Astrocyte (in vitro differentiated cells and primary cell): ENCODE data around the gene BLOC1S5. TPM values are rescaled to one million over a fixed set of nuclear protein-coding genes. Genes with fewer than 3 reads are reported as not detected.

Source experiments
- DNase-seq: peaks from one replicate; pipeline ENCODE4 v3.0.0-alpha.2; 2010; ENCODE audit warnings: low read depth
- FAIRE-seq: peaks from 2 replicates; lab custom pipeline; 2011; peaks lifted over from hg19 to GRCh38; lab: Jason Lieb, UNC
- H2AFZ ChIP-seq: 2 replicates; pipeline ENCODE4 v1.6.0; 2012; ENCODE audit warnings: low read depth, low read length, inconsistent platforms
- H3K27ac ChIP-seq: 2 replicates; pipeline ENCODE4 v1.5.1; 2011; ENCODE audit warnings: low read depth, low read length, inconsistent platforms
- H3K27me3 ChIP-seq: 2 replicates; pipeline ENCODE4 v1.6.0; 2011; ENCODE audit warnings: low read length, inconsistent platforms; ENCODE audit not compliant: insufficient read depth
- H3K36me3 ChIP-seq: 2 replicates; pipeline ENCODE4 v1.5.1; 2011; ENCODE audit warnings: low read length, inconsistent platforms; ENCODE audit not compliant: insufficient read depth
- H3K4me1 ChIP-seq: 2 replicates; pipeline ENCODE4 v1.5.1; 2011; ENCODE audit warnings: low read length, inconsistent platforms; ENCODE audit not compliant: insufficient read depth
- H3K4me2 ChIP-seq: 2 replicates; pipeline ENCODE4 v1.6.0; 2012; ENCODE audit warnings: low read length, inconsistent platforms
- H3K4me3 ChIP-seq: 2 replicates; pipeline ENCODE4 v1.5.1; 2011; ENCODE audit warnings: low read depth, mild to moderate bottlenecking, low read length, inconsistent platforms; ENCODE audit not compliant: insufficient read depth
- H3K79me2 ChIP-seq: 2 replicates; pipeline ENCODE4 v1.6.0; 2012; ENCODE audit warnings: mild to moderate bottlenecking, low read length, inconsistent platforms; ENCODE audit not compliant: insufficient read depth
- H3K9ac ChIP-seq: 2 replicates; pipeline ENCODE4 v1.6.0; 2012; ENCODE audit warnings: mild to moderate bottlenecking, low read length, inconsistent platforms
- H3K9me3 ChIP-seq: 2 replicates; pipeline ENCODE4 v1.5.1; 2012; ENCODE audit warnings: low read depth, mild to moderate bottlenecking, low read length, inconsistent platforms; ENCODE audit not compliant: insufficient read depth
- H4K20me1 ChIP-seq: 2 replicates; pipeline ENCODE4 v1.6.0; 2012; ENCODE audit warnings: low read length, inconsistent platforms; ENCODE audit not compliant: insufficient read depth
- H3K27ac Mint-ChIP-seq: one replicate; pipeline ENCODE4 v1.8.0; 2021; ENCODE audit warnings: mild to moderate bottlenecking, mixed read lengths; ENCODE audit not compliant: unreplicated experiment
- H3K27me3 Mint-ChIP-seq: one replicate; pipeline ENCODE4 v1.8.0; 2021; ENCODE audit warnings: low read depth, mixed read lengths; ENCODE audit not compliant: unreplicated experiment
- H3K36me3 Mint-ChIP-seq: one replicate; pipeline ENCODE4 v1.8.0; 2021; ENCODE audit warnings: low read depth, mixed read lengths; ENCODE audit not compliant: unreplicated experiment
- H3K4me1 Mint-ChIP-seq: one replicate; pipeline ENCODE4 v1.8.0; 2021; ENCODE audit warnings: low read depth, mixed read lengths; ENCODE audit not compliant: unreplicated experiment
- H3K4me3 Mint-ChIP-seq: one replicate; pipeline ENCODE4 v1.8.0; 2021; ENCODE audit warnings: mild to moderate bottlenecking, moderate library complexity, mixed read lengths; ENCODE audit not compliant: unreplicated experiment
- H3K9me3 Mint-ChIP-seq: one replicate; pipeline ENCODE4 v1.8.0; 2021; ENCODE audit warnings: mild to moderate bottlenecking, mixed read lengths; ENCODE audit not compliant: unreplicated experiment
- EZH2 ChIP-seq: IDR thresholded peaks from 2 replicates; pipeline ENCODE4 v1.6.1; 2012; ENCODE audit warnings: mild to moderate bottlenecking, low read length, inconsistent platforms; ENCODE audit not compliant: insufficient read depth
- total RNA-seq: library from RNA; stranded (reverse); gene quantifications from 2 replicates; pipeline ENCODE4 v1.2.1, GENCODE V29; 2021
- TF ChIP-seq, protein P1 (sequence below): IDR thresholded peaks from 2 replicates; pipeline ENCODE4 v1.5.1; 2011; ENCODE audit warnings: low read depth, mild to moderate bottlenecking, inconsistent platforms, low read length, moderate library complexity; ENCODE audit not compliant: insufficient read depth

BLOC1S5 gene
- total RNA-seq, 1 donor from 2014 or later: 8.2 TPM

DNA sequence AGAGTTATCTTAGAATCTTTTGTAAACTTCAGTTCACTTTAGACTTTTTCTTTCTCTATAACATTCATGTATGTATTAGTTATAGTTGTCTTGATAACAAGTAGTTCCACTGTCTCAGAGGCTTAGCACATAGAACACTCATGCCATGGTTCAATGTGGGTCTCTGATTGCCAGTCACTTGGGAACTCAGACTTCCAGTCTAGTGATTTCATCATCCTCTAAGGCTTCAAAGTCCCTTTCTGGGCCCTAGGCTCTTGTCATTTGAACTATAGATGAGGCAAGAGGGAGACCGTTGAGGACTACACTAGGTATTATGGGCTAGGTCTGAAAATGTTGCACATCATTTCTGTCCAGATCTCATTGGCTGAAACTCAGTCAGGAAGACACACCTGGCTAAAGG is 46.5 kb upstream of the BLOC1S5 start:
- Mint-ChIP-seq H3K4me3 (no peak overlapping the region), H3K36me3 (no peaks in the 10 kb centered on the region), H3K27me3 (peaks cover 5% of the 10 kb centered on the region), H3K27ac (no peak overlapping the region), H3K4me1 (peaks cover 5% of the 10 kb centered on the region), H3K9me3 (peaks cover 2% of the 10 kb centered on the region)
- TF ChIP-seq, protein P1, sequence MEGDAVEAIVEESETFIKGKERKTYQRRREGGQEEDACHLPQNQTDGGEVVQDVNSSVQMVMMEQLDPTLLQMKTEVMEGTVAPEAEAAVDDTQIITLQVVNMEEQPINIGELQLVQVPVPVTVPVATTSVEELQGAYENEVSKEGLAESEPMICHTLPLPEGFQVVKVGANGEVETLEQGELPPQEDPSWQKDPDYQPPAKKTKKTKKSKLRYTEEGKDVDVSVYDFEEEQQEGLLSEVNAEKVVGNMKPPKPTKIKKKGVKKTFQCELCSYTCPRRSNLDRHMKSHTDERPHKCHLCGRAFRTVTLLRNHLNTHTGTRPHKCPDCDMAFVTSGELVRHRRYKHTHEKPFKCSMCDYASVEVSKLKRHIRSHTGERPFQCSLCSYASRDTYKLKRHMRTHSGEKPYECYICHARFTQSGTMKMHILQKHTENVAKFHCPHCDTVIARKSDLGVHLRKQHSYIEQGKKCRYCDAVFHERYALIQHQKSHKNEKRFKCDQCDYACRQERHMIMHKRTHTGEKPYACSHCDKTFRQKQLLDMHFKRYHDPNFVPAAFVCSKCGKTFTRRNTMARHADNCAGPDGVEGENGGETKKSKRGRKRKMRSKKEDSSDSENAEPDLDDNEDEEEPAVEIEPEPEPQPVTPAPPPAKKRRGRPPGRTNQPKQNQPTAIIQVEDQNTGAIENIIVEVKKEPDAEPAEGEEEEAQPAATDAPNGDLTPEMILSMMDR: no peak
- TF ChIP-seq EZH2: no peak
- Histone ChIP-seq H3K4me2 (no peak overlapping the region), H3K9me3 (peaks cover 3% of the 10 kb centered on the region), H3K4me1 (peaks cover 11% of the 10 kb centered on the region), H3K9ac (no peak overlapping the region), H3K79me2 (no peaks in the 10 kb centered on the region), H3K4me3 (no peak overlapping the region), H2AFZ (no peak overlapping the region), H3K27me3 (no peaks in the 10 kb centered on the region), H3K36me3 (no peaks in the 10 kb centered on the region), H4K20me1 (no peaks in the 10 kb centered on the region), H3K27ac (no peak overlapping the region)
- DNase-seq (no peak), FAIRE-seq (no peak)

DNA sequence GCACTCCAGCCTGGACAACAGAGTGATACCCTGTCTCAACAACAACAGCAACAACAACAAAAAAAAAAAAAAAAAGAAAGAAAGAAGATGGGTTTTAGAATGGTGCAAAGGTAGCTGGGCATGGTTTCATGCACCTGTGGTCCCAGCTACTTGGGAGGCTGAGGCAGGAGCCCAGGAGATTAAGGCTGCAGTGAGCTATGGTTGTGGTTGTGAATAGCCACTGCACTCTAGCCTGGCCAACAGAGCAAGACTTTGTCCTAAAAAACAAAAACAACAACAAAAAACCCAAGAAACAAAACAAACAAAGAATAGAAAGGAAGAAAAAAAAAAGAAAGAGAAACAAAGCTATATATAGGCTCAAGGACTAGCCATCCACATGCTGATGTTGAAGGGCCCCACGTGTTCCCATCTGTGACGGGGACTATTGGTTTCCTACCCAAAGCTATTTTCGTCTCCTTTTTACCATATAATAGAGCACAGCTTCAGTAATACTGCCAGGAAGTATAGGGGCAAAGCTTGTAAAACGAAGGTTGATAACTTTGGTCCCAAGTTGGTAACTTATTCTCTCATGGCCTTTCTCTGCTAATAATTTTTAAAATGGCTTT is 46.0 kb upstream of the BLOC1S5 start:
- no peak for DNase-seq
- peaks cover 5% of the 10 kb centered on the region for H3K4me1 Mint-ChIP-seq
- Histone ChIP-seq H3K4me2 (no peak overlapping the region), H2AFZ (no peak overlapping the region), H4K20me1 (no peaks in the 10 kb centered on the region), H3K9ac (no peak overlapping the region), H3K4me1 (peaks cover 11% of the 10 kb centered on the region), H3K9me3 (no peaks in the 10 kb centered on the region), H3K79me2 (no peaks in the 10 kb centered on the region), H3K27me3 (no peaks in the 10 kb centered on the region), H3K4me3 (no peak overlapping the region), H3K36me3 (no peaks in the 10 kb centered on the region), H3K27ac (no peak overlapping the region)
- TF ChIP-seq, protein P1: no peak
- no peak for TF ChIP-seq EZH2
- H3K9me3 Mint-ChIP-seq: peaks cover 2% of the 10 kb centered on the region
- no peak overlapping the region for H3K4me3 Mint-ChIP-seq
- no peak for FAIRE-seq
- H3K27ac Mint-ChIP-seq: no peak overlapping the region
- peaks cover 5% of the 10 kb centered on the region for H3K27me3 Mint-ChIP-seq
- no peaks in the 10 kb centered on the region for H3K36me3 Mint-ChIP-seq
